Bronchial epithelial cell (primary cell): ENCODE results near the gene HOXD4. TPM values are rescaled to one million over a fixed set of nuclear protein-coding genes. Genes with fewer than 3 reads are reported as not detected.

Source experiments
- DNase-seq: peaks from one replicate; pipeline ENCODE4 v3.0.0-alpha.2; 2010; ENCODE audit warnings: low read depth
- FAIRE-seq: peaks from 2 replicates; lab custom pipeline; 2011; peaks lifted over from hg19 to GRCh38; lab: Jason Lieb, UNC
- H3K27me3 ChIP-seq: 2 replicates; pipeline ENCODE4 v1.5.1; 2011; ENCODE audit warnings: low read length; ENCODE audit not compliant: control insufficient read depth, insufficient read depth
- H3K36me3 ChIP-seq: 2 replicates; pipeline ENCODE4 v1.5.1; 2011; ENCODE audit warnings: low read length; ENCODE audit not compliant: control insufficient read depth, insufficient read depth
- H3K4me3 ChIP-seq: 2 replicates; pipeline ENCODE4 v1.5.1; 2011; ENCODE audit warnings: mild to moderate bottlenecking, low read depth, low read length, control low read depth
- CTCF ChIP-seq: IDR thresholded peaks from 2 replicates; pipeline ENCODE4 v1.5.1; 2011; ENCODE audit warnings: mild to moderate bottlenecking, moderate library complexity, low read length, control low read depth, inconsistent platforms; ENCODE audit not compliant: insufficient read depth, severe bottlenecking
- total RNA-seq: library from RNA; depleted of rRNA; stranded (reverse); fragments of >200 nt; gene quantifications from 2 replicates; pipeline ENCODE4 v1.2.1, GENCODE V29; 2014

The HOXD4 gene
- total RNA-seq, 1 donor from 2014 or later = not detected

- Histone ChIP-seq H3K27me3 (peaks cover 58% of the 10 kb centered on the region), H3K4me3 (no peak overlapping the region), H3K36me3 (no peaks in the 10 kb centered on the region)
- DNase-seq (no peak), FAIRE-seq (no peak)
- TF ChIP-seq CTCF = no peak
Observed at GRCh38 chr2:176170602-176171305, 19.4 kb downstream of the HOXD4 start.

DNA sequence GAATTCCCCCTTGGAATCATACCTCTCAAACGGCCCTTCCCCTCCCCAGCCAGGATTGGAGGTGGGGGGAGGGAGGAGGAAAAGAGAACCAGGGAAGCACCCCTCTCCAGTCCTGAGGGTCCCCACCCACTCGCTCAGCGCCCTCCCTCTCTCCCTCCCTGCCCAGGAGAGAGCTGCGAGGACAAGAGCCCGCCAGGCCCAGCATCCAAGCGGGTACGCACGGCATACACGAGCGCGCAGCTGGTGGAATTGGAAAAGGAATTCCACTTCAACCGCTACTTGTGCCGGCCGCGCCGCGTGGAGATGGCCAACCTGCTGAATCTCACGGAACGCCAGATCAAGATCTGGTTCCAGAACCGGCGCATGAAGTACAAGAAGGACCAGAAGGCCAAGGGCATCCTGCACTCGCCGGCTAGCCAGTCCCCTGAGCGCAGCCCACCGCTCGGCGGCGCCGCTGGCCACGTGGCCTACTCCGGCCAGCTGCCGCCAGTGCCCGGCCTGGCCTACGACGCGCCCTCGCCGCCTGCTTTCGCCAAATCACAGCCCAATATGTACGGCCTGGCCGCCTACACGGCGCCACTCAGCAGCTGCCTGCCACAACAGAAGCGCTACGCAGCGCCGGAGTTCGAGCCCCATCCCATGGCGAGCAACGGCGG lies 20.1 kb downstream of the HOXD4 start:
- Histone ChIP-seq H3K4me3 (no peak overlapping the region), H3K27me3 (peaks cover 56% of the 10 kb centered on the region), H3K36me3 (no peaks in the 10 kb centered on the region)
- FAIRE-seq (no peak), DNase-seq (no peak)
- no peak for TF ChIP-seq CTCF

GRCh38 chr2:176172007-176172894 lies 20.9 kb downstream of the HOXD4 start:
- H3K27me3 ChIP-seq = peaks cover 59% of the 10 kb centered on the region
- DNase-seq (no peak), FAIRE-seq (no peak)
- H3K4me3 ChIP-seq = no peak overlapping the region
- H3K36me3 ChIP-seq = no peaks in the 10 kb centered on the region
- TF ChIP-seq CTCF = no peak

DNA sequence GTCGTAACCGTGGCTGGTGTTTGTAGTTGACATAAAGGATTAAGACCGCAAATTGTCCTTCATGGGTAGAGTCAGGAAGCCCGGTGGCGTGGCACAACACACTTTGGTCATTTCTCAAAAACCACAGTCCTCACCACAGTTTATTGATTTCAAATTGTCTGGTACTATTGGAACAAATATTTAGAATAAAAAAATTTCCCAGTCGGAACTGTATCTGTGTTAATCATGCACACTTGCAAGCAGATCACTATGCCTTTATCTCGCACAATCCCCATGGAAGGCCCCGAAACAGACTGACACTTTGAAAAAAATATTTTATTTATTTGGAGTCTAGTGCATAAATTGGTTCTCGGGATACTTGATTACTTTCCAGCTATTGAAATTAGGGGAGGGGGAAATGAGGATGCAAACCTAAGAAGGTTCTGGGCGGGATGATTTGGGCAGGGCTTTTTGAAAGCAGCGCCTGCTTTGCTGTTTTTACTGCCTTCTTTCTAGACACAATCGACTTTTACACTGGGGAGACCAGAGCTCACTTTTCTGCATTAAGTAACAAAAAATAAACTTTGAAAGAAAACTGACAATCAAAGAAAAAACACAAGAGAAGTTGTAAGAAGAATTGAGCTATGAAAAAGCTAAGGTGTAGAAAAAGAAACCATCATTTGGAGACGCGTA lies 21.7 kb downstream of the HOXD4 start:
- no peak for TF ChIP-seq CTCF
- FAIRE-seq (no peak), DNase-seq (no peak)
- H3K36me3 ChIP-seq = no peaks in the 10 kb centered on the region
- no peak overlapping the region for H3K4me3 ChIP-seq
- H3K27me3 ChIP-seq = peaks cover 63% of the 10 kb centered on the region

GRCh38 chr2:176173567-176174381 lies 22.4 kb downstream of the HOXD4 start:
- DNase-seq (no peak), FAIRE-seq (no peak)
- Histone ChIP-seq H3K4me3 (no peak overlapping the region), H3K36me3 (no peaks in the 10 kb centered on the region), H3K27me3 (peaks cover 69% of the 10 kb centered on the region)
- no peak for TF ChIP-seq CTCF
